Liver (tissue), 3 donors: ENCODE data around the gene CBLL2.

ENCODE experiments used
- EGR1 ChIP-seq, 2 donors: IDR thresholded peaks; 2 replicates each; pipeline ENCODE4 v1.6.1; 2016 to 2018; ENCODE audit warnings: antibody characterized with exemption in 2 of 2, low read depth in 2 of 2
- RAD21 ChIP-seq, 2 donors: IDR thresholded peaks; 2 replicates each; pipeline ENCODE4 v1.6.1; 2016; ENCODE audit warnings: antibody characterized with exemption in 2 of 2, mild to moderate bottlenecking in 2 of 2
- TAF1 ChIP-seq: conservative IDR thresholded peaks from 2 replicates; pipeline ENCODE4 v1.6.1; 2016; ENCODE audit warnings: antibody characterized with exemption, mild to moderate bottlenecking
- TF ChIP-seq, protein P1 (sequence below): fragments of 150-350 bp; IDR thresholded peaks from 2 replicates; pipeline ENCODE4 v1.5.1; 2017; ENCODE audit warnings: improper control_type of control experiment, low read depth, low read length; ENCODE audit not compliant: missing input control
- TF ChIP-seq, protein P2 (sequence below): IDR thresholded peaks from 2 replicates; pipeline ENCODE4 v1.6.1; 2016; ENCODE audit warnings: antibody characterized with exemption
- donor health status: healthy.
- donor health status: healthy.

DNA sequence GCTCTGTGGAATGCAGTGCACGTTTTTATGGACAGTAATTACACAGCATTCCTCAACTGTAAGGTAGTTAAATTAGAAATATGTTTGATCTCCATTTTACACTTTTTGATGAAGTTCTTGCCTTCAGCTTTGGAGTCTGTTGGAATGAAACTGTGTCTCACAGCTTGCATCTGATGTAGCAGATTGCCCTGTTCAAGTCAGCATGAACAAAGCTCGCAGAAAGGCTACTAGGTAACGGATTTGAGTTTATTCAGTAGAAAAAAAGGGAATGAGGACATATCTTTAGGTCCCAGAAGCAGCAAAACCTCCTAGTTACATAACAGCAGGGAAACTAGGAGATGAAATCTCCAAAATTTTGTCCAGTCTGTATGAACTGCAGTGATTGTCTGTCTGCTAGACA, 24.3 kb upstream of the CBLL2 start:
- TF ChIP-seq, protein P1, sequence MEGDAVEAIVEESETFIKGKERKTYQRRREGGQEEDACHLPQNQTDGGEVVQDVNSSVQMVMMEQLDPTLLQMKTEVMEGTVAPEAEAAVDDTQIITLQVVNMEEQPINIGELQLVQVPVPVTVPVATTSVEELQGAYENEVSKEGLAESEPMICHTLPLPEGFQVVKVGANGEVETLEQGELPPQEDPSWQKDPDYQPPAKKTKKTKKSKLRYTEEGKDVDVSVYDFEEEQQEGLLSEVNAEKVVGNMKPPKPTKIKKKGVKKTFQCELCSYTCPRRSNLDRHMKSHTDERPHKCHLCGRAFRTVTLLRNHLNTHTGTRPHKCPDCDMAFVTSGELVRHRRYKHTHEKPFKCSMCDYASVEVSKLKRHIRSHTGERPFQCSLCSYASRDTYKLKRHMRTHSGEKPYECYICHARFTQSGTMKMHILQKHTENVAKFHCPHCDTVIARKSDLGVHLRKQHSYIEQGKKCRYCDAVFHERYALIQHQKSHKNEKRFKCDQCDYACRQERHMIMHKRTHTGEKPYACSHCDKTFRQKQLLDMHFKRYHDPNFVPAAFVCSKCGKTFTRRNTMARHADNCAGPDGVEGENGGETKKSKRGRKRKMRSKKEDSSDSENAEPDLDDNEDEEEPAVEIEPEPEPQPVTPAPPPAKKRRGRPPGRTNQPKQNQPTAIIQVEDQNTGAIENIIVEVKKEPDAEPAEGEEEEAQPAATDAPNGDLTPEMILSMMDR = no peak
- TF ChIP-seq, protein P2, sequence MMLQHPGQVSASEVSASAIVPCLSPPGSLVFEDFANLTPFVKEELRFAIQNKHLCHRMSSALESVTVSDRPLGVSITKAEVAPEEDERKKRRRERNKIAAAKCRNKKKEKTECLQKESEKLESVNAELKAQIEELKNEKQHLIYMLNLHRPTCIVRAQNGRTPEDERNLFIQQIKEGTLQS = no peak
- TF ChIP-seq TAF1 (no peak), EGR1 (IDR thresholded peaks at IDR 0.05; ENCODE audit: low read depth in 2 of 2) (no peak), RAD21 (IDR thresholded peaks at IDR 0.05) (no peak)
